Neuron (in vitro differentiated cells): ENCODE data around the gene RALGPS1.

ENCODE experiments used
- H2AFZ ChIP-seq: one replicate; pipeline ENCODE4 v1.6.1; 2013; ENCODE audit warnings: low read depth, mild to moderate bottlenecking, inconsistent platforms, low read length, moderate library complexity
- H3K27me3 ChIP-seq: one replicate; pipeline ENCODE4 v1.6.1; 2013; ENCODE audit warnings: low read length; ENCODE audit not compliant: insufficient read depth
- H3K36me3 ChIP-seq: one replicate; pipeline ENCODE4 v1.6.1; 2013; ENCODE audit warnings: low read length; ENCODE audit not compliant: insufficient read depth
- H3K4me1 ChIP-seq: one replicate; pipeline ENCODE4 v1.6.1; 2013; ENCODE audit warnings: low read length; ENCODE audit not compliant: insufficient read depth
- H3K4me3 ChIP-seq: 2 replicates; pipeline ENCODE4 v1.5.1; 2013; ENCODE audit warnings: mild to moderate bottlenecking, low read length, moderate library complexity
- H3K9me3 ChIP-seq: one replicate; pipeline ENCODE4 v1.6.1; 2013; ENCODE audit warnings: low read length

RALGPS1 gene

GRCh38 chr9:127155314-127155960, 240.9 kb downstream of the RALGPS1 start:
- H3K36me3 ChIP-seq, result no peaks in the 10 kb centered on the region
- H3K4me1 ChIP-seq, result peaks cover 14% of the 10 kb centered on the region
- H3K4me3 ChIP-seq, result no peak overlapping the region
- H2AFZ ChIP-seq, result no peak overlapping the region
- no peaks in the 10 kb centered on the region for H3K9me3 ChIP-seq
- no peaks in the 10 kb centered on the region for H3K27me3 ChIP-seq

- Histone ChIP-seq H3K4me3 (no peak overlapping the region), H2AFZ (no peak overlapping the region), H3K36me3 (no peaks in the 10 kb centered on the region), H3K9me3 (no peaks in the 10 kb centered on the region), H3K27me3 (no peaks in the 10 kb centered on the region), H3K4me1 (peaks cover 14% of the 10 kb centered on the region)
Observed at GRCh38 chr9:127158786-127159324, 244.3 kb downstream of the RALGPS1 start.

DNA sequence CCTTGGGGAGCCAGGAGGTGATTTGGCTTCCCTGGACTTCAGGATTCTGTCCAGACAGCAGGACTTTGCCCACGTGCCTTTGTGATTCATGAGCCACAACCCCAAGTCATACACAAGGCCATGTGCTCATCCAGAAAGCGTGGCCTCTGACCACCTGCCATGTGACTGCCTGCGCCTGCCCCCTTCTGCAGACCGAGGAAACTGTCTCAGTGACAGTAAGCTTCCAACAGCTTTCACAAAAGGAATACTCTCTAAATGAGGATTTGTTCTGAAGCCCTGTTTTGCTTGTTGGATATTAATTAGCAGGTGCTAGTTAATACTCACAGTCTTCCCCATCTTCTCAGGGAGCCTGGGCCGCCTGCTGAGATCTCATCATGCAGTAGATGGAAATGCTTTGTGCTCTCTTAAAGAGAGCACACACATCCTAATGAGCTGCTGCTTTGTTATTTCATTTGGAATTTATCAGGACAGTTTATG, 244.8 kb downstream of the RALGPS1 start:
- Histone ChIP-seq H3K4me1 (peaks cover 14% of the 10 kb centered on the region), H3K4me3 (no peak overlapping the region), H3K36me3 (no peaks in the 10 kb centered on the region), H3K9me3 (no peaks in the 10 kb centered on the region), H2AFZ (peak overlapping the region; percentile 26), H3K27me3 (no peaks in the 10 kb centered on the region)

GRCh38 chr9:127159949-127160610, 245.5 kb downstream of the RALGPS1 start:
- H3K36me3 ChIP-seq, result no peaks in the 10 kb centered on the region
- H3K4me1 ChIP-seq, result peaks cover 14% of the 10 kb centered on the region
- no peaks in the 10 kb centered on the region for H3K27me3 ChIP-seq
- no peaks in the 10 kb centered on the region for H3K9me3 ChIP-seq
- no peak overlapping the region for H2AFZ ChIP-seq
- no peak overlapping the region for H3K4me3 ChIP-seq

DNA sequence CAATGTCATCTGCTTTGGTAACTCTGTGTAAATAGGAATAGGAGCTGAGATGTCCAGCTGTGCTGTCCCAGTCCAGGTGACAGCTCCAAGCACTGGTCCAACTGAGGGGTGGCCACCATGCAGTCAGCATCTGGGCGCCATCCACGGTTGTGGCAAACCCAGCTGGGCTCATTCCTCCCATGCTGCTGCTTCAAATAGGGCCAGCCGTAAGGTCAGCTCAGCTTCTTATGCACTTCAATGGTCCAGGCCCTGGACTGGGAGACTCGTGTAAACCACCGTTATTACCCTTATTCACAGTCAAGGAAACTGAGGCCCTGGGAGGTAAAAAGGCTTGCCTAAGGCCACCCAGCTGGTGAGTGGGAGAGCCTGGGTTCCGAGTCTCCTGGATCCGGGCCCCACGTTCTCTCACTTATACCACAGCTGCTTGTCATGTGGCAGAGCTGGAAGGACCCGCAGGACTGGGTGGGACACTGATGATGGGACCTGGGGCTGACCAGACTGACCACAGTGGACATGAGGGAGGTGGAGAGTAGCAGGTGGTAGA, 246.6 kb downstream of the RALGPS1 start:
- no peak overlapping the region for H2AFZ ChIP-seq
- peaks cover 14% of the 10 kb centered on the region for H3K4me1 ChIP-seq
- no peaks in the 10 kb centered on the region for H3K36me3 ChIP-seq
- H3K9me3 ChIP-seq, result no peaks in the 10 kb centered on the region
- H3K4me3 ChIP-seq, result no peak overlapping the region
- H3K27me3 ChIP-seq, result no peaks in the 10 kb centered on the region

- Histone ChIP-seq H2AFZ (no peak overlapping the region), H3K27me3 (no peaks in the 10 kb centered on the region), H3K36me3 (no peaks in the 10 kb centered on the region), H3K9me3 (no peaks in the 10 kb centered on the region), H3K4me1 (peaks cover 14% of the 10 kb centered on the region), H3K4me3 (no peak overlapping the region)
Observed at GRCh38 chr9:127162046-127162863, 247.7 kb downstream of the RALGPS1 start.

DNA sequence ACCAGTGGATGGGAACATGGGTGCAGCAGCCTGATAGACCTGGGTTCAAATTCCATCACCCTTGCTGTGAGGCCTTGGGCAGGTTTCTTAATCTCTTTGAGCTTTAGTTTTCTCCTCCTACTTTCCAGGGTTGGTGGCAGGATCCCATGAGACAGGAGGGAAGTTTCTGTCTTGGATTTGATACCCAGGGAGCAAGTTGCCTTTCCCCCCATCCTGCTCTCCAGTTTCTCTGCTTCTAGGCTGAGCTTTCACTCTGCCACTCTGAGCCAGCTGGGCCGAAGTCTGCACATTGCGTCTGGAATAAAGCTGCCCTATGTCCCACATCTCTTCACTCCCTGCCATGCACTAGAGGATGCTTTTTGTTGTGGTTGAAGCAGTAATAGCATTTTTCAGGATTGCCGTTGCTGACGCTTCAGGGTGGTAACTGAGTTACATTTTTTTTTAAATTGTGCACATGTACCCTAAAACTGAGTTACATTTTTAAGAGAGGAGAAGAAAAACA, 248.3 kb downstream of the RALGPS1 start:
- Histone ChIP-seq H3K36me3 (no peaks in the 10 kb centered on the region), H3K4me1 (peaks cover 14% of the 10 kb centered on the region), H3K9me3 (no peaks in the 10 kb centered on the region), H2AFZ (no peak overlapping the region), H3K4me3 (no peak overlapping the region), H3K27me3 (no peaks in the 10 kb centered on the region)

- Histone ChIP-seq H3K36me3 (no peaks in the 10 kb centered on the region), H3K9me3 (no peaks in the 10 kb centered on the region), H3K4me1 (peaks cover 14% of the 10 kb centered on the region), H2AFZ (no peak overlapping the region), H3K27me3 (no peaks in the 10 kb centered on the region), H3K4me3 (no peak overlapping the region)
Observed at GRCh38 chr9:127163409-127163808, 248.8 kb downstream of the RALGPS1 start.

DNA sequence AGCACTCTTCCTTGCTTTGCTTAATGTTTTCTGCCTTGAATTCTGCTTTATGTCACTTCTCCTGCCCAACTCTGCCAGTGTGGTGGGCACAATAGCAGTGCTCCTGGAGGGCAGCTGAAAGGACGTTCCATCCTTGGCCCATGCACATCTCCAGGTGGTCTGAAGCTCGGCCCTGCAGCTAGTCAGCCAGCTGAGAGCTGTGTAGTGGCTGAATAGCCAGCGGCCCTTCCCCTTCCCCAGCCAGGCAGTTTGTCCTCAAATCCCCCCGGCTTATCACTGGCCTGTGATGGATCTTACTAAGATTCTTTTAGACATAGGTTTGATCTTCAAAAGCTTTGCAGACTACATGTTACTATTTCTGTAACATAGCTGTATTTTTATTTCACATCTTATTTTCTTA, 250.5 kb downstream of the RALGPS1 start:
- H3K27me3 ChIP-seq, result no peaks in the 10 kb centered on the region
- no peaks in the 10 kb centered on the region for H3K9me3 ChIP-seq
- H3K4me3 ChIP-seq, result no peak overlapping the region
- no peak overlapping the region for H2AFZ ChIP-seq
- H3K4me1 ChIP-seq, result no peaks in the 10 kb centered on the region
- H3K36me3 ChIP-seq, result no peaks in the 10 kb centered on the region

DNA sequence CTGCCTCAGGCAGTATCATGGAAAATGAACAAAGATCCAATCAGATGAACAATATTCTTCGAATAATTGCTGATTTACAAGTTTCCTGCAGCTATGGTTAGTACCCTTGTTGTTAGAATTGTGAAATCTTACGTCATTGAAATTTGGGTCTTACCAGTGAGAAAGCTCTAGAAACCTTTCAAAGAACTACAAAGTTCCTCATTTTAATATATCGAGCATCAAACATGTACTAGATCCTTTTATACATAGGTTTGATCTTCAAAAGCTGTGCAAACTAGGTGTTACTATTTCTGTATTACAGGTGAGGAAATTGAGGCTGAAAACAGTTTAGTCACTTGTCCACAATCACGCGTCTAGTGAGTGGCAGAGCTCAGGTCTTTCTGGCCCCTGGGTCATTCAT, 251.5 kb downstream of the RALGPS1 start:
- Histone ChIP-seq H2AFZ (no peak overlapping the region), H3K4me1 (no peaks in the 10 kb centered on the region), H3K9me3 (no peaks in the 10 kb centered on the region), H3K27me3 (no peaks in the 10 kb centered on the region), H3K4me3 (no peak overlapping the region), H3K36me3 (no peaks in the 10 kb centered on the region)

GRCh38 chr9:127166651-127167524, 252.3 kb downstream of the RALGPS1 start:
- H3K36me3 ChIP-seq, result no peaks in the 10 kb centered on the region

More at GRCh38 chr9:127166651-127167524, 252.3 kb downstream of the RALGPS1 start:
- no peak overlapping the region for H3K4me3 ChIP-seq
- no peaks in the 10 kb centered on the region for H3K9me3 ChIP-seq
- H3K4me1 ChIP-seq, result no peaks in the 10 kb centered on the region
- no peak overlapping the region for H2AFZ ChIP-seq
- no peaks in the 10 kb centered on the region for H3K27me3 ChIP-seq
